ENCODE results near the gene FICD.

DNA sequence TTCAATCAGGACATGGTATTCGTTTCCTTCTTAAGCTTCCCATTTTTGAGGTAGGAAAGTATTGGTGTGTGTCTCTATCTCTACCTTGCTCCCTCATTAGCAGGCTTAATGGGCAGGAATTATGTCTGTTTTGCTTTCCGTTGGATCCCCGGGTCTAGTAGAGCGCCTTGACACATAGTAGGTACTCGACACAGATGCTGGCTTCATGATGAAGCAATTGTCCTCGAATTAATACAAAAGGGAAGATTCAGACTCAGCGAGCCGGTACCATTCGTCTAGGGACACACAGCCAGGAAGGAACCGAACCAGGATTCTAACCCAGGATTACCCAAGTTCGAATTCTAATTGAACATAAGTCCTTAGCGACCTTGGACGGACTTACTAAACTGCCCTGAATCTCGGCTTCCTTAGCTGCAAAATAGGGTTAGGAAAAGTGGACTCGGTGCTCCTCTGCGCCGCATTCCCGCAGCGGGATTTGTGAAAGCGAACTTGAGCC lies 46.8 kb downstream of the FICD start:
- TF ChIP-seq POLR2A (IDR thresholded peaks at IDR 0.05) (no peak), POLR2AphosphoS5 (IDR thresholded peaks at IDR 0.05) (no peak)
- TF ChIP-seq, protein P1, sequence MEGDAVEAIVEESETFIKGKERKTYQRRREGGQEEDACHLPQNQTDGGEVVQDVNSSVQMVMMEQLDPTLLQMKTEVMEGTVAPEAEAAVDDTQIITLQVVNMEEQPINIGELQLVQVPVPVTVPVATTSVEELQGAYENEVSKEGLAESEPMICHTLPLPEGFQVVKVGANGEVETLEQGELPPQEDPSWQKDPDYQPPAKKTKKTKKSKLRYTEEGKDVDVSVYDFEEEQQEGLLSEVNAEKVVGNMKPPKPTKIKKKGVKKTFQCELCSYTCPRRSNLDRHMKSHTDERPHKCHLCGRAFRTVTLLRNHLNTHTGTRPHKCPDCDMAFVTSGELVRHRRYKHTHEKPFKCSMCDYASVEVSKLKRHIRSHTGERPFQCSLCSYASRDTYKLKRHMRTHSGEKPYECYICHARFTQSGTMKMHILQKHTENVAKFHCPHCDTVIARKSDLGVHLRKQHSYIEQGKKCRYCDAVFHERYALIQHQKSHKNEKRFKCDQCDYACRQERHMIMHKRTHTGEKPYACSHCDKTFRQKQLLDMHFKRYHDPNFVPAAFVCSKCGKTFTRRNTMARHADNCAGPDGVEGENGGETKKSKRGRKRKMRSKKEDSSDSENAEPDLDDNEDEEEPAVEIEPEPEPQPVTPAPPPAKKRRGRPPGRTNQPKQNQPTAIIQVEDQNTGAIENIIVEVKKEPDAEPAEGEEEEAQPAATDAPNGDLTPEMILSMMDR (IDR thresholded peaks at IDR 0.05), result no peak

Data from upper lobe of left lung (tissue), 4 donors.